GM21528 (cell line): ENCODE data around the gene DCST1.
"Not testable (repeated sequence)": the region's sequence is repeated elsewhere in the genome, so short reads cannot be mapped to it uniquely, and the experiment has no call there.

Experiments
- ATAC-seq: cut with Tn5 transposase; IDR thresholded peaks from one replicate; pipeline ENCODE4 v1.9.1; 2021; ENCODE audit warnings: mild to moderate bottlenecking, moderate library complexity; ENCODE audit not compliant: unreplicated experiment, low FRiP score

Gene DCST1, protein sequence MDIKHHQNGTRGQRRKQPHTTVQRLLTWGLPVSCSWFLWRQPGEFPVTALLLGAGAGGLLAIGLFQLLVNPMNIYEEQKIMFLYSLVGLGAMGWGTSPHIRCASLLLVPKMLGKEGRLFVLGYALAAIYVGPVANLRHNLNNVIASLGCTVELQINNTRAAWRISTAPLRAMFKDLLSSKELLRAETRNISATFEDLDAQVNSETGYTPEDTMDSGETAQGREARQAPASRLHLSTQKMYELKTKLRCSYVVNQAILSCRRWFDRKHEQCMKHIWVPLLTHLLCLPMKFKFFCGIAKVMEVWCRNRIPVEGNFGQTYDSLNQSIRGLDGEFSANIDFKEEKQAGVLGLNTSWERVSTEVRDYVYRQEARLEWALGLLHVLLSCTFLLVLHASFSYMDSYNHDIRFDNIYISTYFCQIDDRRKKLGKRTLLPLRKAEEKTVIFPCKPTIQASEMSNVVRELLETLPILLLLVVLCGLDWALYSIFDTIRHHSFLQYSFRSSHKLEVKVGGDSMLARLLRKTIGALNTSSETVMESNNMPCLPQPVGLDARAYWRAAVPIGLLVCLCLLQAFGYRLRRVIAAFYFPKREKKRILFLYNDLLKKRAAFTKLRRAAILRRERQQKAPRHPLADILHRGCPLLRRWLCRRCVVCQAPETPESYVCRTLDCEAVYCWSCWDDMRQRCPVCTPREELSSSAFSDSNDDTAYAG

DNA sequence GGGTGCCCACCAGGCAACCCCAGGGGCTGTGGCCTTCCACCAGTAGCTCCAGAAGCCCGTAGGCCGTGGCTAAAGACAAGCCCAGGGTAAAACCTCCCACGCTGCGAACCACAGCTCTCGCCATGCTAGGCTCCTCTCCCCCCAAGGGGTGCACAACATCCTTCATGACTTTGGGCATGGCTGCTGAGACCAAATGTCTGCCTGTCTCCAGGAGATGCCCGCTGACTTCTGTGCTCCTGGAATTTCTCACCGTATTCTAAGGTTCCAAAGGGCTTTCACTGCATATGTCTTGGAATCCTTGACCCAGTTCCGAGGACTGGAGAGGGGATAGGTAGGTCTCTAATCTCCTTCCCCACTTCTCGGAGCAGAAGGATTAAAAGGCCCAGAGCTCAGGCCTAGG lies at the start of gene DCST1, which contains the start of gene DCST2:
TSS of gene DCST1 (plus strand) at position 301 of the 400 bp plus-strand sequence. CDS start 213 bp downstream, outside the sequence.
TSS of gene DCST2 (minus strand) at position 258 of the 400 bp plus-strand sequence. CDS start at position 178, 80 bp downstream.
- ATAC-seq = no peak

DNA sequence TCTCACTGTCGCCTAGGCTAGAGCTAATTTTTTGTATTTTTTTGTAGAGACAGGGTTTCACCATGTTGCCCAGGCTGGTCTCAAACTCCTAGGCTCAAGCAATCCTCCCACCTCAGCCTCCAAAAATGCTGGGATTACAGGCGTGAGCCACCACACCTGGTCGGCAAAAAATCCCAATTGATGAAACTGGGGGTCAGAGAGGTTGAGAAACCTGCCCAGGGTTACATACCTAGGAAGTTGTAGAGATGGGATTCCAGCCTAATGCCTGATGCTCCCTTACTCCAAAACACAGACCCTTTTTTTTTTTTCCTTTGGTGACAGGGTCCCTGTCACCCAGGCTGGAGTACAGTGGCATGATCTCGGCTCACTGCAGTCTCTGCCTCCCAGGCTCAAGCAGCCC lies 46.9 kb upstream of the DCST1 start:
- not testable (repeated sequence) for ATAC-seq

DNA sequence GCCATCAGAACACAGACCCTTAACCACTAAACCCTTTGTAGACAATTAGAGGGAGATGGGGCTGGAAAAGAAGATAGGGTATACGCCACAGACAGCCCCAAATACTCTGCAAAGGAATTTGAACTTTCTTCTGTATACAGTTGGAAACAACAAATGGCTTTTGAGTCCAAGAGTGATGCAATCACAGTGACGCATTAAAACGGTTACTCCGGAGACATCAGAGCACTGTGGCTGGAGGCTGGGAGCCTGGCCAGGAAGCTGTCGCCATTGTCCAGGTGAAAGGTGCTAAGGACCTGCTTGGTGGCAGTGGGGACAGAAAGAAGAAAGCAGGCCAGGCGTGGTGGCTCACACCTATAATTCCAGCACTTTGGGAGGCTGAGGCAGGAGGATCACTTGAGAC lies 46.3 kb upstream of the DCST1 start:
- no peak for ATAC-seq

DNA sequence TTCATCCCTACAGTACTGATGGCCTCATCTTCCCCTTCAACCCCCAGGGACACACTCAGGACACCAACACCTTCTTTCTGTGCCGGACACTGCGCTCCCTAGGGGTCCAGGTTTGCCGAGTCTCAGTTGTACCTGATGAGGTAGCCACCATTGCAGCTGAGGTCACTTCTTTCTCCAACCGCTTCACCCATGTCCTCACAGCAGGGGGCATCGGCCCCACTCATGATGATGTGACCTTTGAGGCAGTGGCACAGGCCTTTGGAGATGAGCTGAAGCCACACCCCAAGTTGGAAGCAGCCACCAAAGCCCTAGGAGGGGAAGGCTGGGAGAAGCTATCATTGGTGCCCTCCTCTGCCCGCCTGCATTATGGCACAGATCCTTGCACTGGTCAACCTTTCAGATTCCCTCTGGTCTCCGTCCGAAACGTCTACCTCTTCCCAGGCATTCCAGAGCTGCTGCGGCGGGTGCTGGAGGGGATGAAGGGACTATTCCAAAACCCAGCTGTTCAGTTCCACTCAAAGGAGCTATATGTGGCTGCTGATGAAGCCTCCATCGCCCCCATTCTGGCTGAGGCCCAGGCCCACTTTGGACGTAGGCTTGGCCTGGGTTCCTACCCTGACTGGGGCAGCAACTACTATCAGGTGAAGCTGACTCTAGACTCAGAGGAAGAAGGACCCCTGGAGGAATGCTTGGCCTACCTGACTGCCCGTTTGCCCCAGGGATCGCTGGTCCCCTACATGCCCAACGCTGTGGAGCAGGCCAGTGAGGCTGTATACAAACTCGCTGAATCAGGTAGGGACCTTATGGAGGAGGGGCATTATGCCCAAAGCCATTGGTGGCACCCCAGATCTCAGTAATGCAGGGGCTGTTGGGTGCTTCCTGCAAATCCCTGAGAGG lies 45.3 kb upstream of the DCST1 start:
- no peak for ATAC-seq

DNA sequence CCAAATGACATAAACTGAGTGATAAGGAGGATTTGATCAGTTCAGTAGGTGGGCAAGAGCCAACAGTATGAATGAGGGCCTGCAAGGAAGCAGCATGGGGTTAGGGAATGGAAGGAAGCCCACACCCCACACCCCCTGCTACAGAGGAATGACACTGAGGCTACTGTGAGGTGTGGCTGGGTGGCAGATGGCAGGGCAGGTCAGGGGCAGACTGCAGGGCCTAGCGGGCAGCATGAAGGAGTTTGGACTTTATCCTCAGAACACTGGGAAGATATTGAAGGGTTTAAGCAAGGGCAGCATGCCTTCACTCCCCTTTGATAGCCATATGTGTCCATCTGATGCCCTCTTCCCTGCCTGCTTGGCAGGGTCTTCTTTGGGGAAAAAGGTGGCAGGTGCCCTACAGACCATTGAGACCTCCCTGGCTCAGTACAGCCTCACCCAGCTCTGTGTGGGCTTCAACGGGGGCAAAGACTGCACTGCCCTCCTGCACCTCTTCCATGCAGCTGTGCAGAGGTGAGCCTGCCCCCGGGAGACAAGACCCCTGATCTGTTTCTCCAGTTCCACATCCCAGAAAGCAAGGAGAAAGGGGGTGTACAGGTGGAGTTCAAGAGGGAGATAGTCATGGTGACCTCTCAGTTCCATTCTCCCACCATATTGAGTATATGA lies 44.3 kb upstream of the DCST1 start:
- no peak for ATAC-seq

DNA sequence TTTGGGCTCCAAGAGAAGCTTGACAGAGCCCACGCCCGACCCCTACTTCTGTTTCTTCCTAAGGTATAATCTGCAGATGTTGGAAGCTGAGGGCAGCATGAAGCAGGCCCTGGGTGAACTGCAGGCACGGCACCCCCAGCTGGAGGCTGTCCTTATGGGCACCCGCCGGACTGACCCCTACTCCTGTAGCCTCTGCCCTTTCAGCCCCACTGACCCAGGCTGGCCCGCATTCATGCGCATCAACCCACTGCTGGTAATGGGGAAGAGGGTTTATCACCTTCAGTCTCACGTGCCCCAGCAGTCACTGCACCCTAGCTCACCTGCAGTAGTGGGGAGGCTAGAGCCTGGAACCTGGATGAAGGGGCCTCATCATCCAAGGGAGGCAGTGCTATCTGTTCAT lies 43.3 kb upstream of the DCST1 start:
- ATAC-seq = no peak

DNA sequence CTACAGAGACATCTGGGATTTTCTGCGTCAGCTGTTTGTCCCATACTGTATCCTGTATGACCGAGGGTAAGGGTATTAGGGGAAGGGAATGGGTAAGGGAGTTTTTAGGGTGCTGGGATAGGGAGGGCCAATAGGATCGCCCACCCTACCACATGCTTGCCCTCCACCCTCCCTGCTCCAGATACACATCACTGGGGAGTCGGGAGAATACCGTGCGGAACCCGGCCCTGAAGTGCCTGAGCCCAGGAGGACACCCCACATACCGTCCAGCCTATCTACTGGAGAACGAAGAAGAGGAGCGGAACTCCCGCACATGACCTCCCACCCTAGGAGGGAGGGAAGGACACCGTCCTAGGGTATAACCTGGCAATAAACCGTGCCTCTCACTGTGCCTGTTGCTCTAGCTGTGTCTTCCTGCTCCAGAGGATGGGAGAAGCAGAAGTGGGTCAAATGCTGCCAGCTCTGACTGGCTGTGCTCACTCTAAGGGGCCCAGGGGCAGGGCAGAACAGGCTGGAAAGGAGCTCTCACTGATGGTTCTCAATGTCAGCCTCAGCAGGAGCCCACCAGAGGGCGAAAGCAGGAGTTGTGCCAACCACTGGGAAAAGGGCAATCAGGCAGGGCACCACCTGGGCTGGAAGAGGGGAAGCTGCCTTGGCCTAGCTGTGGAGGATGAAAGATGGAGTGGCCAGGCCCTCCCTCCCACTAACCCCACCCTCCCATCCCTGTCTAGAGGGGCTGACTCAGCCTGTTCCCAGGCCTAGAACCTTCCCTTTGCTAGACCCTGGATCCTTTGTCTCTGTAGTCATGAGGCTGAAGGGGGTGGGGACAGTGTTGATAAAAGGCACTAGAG lies 40.7 kb upstream of the DCST1 start:
- ATAC-seq = no peak

DNA sequence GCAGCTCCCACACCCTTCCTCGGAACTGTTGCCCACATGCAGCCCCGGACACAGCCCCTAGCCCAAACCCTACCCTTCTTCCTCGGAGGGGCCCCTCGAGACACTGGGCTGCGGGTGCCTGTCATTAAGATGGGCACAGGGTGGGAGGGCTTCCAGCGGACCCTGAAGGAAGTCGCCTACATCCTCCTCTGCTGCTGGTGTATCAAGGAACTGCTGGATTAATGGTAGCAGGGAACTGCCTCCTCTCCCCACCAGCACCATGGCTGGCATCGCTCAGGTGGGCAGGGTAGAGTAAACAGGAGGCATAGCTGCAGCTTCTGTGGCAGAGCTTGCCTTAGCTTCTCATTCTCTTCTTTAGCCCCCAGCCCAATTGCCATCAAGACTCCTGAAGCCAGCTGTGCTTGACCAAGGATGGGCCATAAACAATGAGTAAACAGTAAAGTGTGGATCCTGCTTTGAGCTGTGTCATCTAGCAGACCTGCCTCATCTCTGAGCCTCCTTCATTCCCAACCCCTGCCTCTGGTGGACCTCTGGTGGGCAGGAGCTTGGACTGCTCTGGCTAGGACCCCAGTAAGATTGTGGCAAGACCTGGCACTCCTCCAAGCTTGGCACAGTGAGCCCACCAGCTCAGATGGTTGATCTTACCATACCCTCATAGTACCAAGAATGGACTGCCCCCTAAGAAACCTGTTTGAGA lies 39.9 kb upstream of the DCST1 start, which contains the start of gene LENEP:
TSS of gene LENEP (plus strand) at position 15 of the 697 bp plus-strand sequence. CDS start at position 37, 22 bp downstream.
- no peak for ATAC-seq

DNA sequence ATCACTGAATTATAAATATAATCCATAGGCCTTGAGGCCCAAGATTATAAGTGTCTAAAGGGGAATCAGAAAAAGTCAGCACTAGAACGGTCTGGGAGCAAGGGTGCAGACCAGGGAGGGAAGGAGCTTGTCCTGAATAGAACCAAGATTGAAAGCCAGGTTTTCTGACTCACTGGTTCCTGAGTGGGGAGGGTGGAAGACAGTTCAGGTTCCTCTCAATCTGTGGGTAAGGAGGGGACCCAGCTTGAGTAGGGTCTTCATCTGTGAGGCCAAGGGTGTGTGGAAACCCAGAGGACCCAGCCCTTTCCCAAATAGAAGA lies 39.4 kb upstream of the DCST1 start:
- no peak for ATAC-seq

DNA sequence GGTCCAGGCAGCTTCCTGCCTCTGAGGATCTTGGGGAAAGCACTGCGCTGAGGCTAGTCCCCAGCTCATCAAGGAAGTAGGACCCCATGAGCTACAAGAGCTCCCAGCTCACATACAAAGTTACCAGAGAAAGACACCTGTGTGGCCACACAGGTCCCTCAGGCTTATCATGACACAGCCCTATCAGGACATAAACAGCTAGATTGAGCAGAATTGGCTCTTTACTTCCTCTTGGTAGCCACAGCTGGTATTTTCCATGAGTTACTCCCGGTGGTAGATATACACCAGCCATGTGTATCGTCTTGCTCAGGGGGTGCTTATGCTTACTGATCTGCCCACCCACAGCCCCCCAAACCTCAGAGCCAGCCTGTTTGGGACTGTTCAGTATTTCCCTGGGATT lies 39.0 kb upstream of the DCST1 start:
- no peak for ATAC-seq

DNA sequence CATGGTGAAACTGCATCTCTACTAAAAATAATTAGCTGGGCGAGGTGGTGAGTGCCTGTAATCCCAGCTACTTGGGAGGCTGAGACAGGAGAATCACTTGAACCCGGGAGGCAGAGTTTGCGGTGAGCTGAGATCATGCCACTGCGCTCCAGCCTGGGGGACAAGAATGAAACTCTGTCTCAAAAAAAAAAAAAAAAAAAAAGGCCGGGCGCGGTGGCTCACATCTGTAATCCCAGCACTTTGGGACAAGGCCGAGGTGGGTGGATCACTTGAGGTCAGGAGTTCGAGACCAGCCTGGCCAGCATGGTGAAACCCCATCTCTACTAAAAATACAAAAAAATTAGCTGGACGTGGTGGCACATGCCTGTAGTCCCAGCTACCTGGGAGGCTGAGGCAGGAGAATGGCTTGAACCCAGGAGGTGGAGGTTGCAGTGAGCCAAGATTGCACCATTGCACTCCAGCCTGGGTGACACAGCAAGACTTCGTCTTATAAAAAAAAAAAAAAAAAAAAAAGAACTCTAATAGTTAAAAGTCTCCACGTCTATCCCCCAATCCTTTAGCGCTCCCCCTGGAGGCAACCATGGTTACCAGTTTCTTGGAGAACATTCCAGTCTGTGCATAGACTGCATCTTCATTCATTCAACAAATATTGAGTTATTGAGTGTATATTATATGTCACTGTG lies 38.2 kb upstream of the DCST1 start:
- not testable (repeated sequence) for ATAC-seq

DNA sequence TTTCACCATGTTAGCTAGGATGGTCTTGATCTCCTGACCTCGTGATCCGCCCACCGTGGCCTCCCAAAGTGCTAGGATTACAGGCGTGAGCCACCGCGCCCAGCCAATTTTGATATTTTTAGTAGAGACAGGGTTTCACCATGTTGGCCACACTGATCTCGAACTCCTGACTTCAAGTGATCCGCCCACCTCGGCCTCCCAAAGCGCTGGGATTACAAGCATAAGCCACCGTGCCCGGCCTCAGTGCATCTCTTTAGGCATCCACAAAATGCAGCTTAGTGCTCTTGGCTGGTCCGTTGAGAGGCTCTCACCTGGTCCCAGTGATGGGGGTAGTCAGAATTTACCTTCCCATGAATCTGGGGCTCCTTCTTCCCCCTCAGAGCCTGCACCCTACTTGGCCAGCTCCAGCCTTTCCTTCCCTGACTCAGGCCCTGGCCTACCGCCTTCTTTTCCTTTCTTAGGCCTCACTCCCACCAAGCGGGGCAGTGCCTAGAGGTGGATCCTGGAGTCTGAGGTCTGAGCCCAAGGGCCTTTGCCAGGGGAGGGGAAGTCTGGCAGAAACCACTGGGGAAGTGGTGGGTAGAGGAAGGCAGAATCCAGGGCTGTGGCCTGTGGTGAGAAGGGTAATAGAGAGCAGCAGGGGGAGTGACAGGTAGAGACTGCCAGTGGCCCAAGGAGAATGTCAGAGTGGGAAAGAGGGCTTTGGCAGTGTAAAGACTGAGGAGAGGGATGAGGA lies 36.5 kb upstream of the DCST1 start:
- no peak for ATAC-seq

DNA sequence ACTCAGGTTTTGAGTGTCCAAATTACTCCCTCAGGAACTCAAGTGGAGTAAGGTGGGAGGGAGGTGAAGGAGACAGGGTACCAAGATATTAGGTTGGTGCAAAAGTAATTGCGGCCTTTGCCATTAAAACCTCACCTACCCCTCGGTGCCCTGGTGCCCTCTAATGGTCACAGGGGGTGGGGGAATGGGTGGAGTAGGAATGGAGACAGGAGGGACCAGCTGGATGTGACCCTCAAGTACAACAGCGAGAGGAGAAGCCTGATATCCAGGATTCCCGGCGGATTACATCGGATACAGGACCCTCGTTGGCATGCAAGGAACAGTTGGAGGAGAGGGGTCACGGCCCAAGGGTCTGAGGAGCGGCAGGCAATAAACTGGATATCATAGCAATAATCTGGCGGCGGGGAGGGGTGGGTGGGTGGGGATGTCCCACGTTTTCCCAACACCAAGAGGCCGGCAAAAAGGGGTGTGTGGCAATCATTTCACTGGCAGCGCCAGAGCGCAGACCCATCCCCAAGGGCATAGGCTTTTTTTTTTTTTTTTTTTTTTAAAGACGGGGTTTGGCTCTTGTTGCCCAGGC lies 35.3 kb upstream of the DCST1 start:
- ATAC-seq = no peak

DNA sequence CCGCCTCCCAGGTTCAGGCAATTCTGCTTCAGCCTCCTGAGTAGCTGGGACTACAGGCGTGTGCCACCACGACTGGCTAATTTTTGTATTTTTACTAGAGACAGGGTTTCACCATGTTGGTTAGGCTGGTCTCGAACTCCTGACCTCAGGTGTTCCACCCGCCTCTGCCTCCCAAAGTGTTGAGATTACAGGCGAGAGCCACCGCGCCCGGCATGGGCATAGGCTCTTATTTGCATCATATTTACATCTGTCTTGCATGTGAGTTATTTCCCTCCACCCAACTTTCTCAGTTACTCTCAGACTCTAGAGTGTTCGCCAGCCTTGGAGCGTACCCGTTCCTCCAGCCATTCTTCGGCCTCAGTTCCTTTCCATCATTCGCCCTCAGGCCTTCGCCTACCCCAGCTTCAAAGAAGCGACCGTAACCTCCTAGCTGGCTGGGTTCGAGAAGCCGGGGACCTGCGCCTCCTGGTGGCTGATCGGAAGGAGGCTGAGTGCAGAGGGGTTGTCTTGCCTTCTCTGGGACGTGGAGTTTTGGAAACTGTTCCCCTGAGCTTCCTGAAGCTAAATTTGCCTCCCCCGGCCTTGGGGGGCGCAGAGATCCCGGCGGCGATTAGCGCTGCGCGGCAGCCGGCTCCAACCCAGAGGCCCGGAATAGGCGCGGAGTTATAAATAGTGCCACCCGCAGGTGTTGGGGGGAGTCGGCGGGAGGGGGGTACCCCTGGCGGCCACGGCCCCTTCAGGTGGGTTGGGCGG lies 34.6 kb upstream of the DCST1 start:
- ATAC-seq = no peak

DNA sequence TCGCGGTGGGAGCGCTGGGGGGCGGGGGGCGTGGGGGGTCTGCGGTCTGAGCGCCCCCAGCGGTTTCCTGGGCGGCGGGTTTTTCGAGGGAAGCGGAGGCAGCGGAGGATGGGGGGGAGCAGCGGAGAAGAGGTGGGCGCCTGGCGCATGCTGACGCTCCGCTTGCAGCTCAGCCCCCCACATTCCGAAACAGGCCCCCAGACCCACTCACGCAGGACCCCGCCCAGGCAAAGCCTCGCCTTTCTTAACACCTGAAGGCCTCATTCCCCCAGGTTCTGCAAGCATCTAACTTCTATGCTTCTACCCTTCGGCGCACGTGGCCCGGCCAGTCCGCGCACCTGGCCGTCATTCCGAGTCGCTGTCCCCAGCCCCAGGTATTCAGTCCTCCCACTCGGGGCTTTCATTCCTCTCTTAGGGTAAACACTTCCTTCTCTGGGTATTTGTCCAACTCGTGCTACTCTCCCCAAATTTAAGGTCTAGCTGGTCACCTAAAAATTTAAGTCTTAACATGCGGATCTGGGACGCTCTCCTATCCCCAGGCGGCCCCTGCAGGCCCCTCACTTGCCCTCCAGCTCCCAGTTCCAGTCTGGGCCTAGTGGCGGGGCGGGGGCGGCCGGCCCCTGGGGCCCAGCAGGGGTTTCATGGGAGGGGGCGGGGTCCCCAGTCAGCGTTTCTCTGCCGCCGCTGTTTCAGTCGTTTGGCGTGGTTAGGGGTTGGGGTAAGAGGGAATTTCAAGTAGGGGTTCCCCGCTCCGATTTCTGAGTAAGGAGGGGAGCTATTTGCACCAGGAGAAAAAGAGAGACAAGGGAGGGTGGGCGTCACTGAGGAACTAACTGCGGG lies 33.8 kb upstream of the DCST1 start:
- ATAC-seq = no peak

DNA sequence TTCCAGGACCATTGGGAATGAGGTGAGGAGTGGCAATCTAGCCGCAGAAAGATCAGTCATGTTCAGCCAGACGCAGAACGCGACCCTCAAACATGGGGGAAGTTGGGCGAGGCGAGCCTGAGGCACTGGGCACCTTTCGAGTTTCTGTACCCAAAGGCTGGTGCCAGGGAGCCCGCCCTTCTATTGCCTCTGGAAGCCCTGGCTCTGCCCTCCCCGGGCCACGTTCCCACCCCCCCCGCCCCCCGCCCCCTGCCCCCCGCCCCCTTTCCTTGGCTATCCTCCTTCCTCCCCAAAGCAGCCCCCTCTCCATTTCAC lies 33.3 kb upstream of the DCST1 start:
- ATAC-seq = no peak
